WERI-Rb-1 (cell line): Measurements from ENCODE around the gene TSPAN16.

Experiments used
- DNase-seq: peaks from one replicate; pipeline ENCODE4 v3.0.0-alpha.2; 2020
- H3K27ac ChIP-seq: fragments of 250-450 bp; sonication (Bioruptor Pico); 2 replicates; pipeline ENCODE4 v1.5.1; 2020; ENCODE audit warnings: mild to moderate bottlenecking, moderate library complexity
- H3K27me3 ChIP-seq: fragments of 250-450 bp; sonication (Bioruptor Pico); 2 replicates; pipeline ENCODE4 v1.5.1; 2021; ENCODE audit warnings: mild to moderate bottlenecking, low read depth, moderate library complexity; ENCODE audit not compliant: insufficient read depth, severe bottlenecking
- H3K36me3 ChIP-seq: fragments of 250-450 bp; sonication (Bioruptor Pico); 2 replicates; pipeline ENCODE4 v1.5.1; 2020; ENCODE audit warnings: mild to moderate bottlenecking, moderate library complexity
- H3K4me3 ChIP-seq: 2 replicates; pipeline ENCODE4 v1.5.1; 2011; ENCODE audit warnings: low read depth, mild to moderate bottlenecking, control low read depth, low read length
- H3K9me3 ChIP-seq: fragments of 250-450 bp; sonication (Bioruptor Pico); 2 replicates; pipeline ENCODE4 v1.5.1; 2021; ENCODE audit warnings: mild to moderate bottlenecking, moderate library complexity; ENCODE audit not compliant: severe bottlenecking
- CTCF ChIP-seq: IDR thresholded peaks from 2 replicates; pipeline ENCODE4 v1.5.1; 2011; ENCODE audit warnings: low read depth, mild to moderate bottlenecking, control low read depth, inconsistent platforms, low read length

Gene TSPAN16

GRCh38 chr19:11291415-11291814 lies 4.5 kb upstream of the TSPAN16 start:
- Histone ChIP-seq H3K36me3 (no peaks in the 10 kb centered on the region), H3K27me3 (no peaks in the 10 kb centered on the region), H3K27ac (no peak overlapping the region), H3K4me3 (no peak overlapping the region), H3K9me3 (no peaks in the 10 kb centered on the region)
- no peak for DNase-seq
- TF ChIP-seq CTCF = no peak

- Histone ChIP-seq H3K36me3 (no peaks in the 10 kb centered on the region), H3K27ac (no peak overlapping the region), H3K27me3 (no peaks in the 10 kb centered on the region), H3K4me3 (no peak overlapping the region), H3K9me3 (no peaks in the 10 kb centered on the region)
- TF ChIP-seq CTCF = no peak
- no peak for DNase-seq
Observed at GRCh38 chr19:11291991-11292390, 4.0 kb upstream of the TSPAN16 start.

- Histone ChIP-seq H3K9me3 (no peaks in the 10 kb centered on the region), H3K36me3 (no peaks in the 10 kb centered on the region), H3K4me3 (peak overlapping the region; percentile 29), H3K27me3 (no peaks in the 10 kb centered on the region), H3K27ac (peak overlapping the region; percentile 27; the same call in 1 of the 2 replicates)
- peak; percentile 94 for TF ChIP-seq CTCF
- peak; percentile 95 for DNase-seq
Observed at GRCh38 chr19:11293433-11294389, 2.2 kb upstream of the TSPAN16 start.

GRCh38 chr19:11295180-11295579 lies 780 bp upstream of the TSPAN16 start:
- H3K36me3 ChIP-seq = no peaks in the 10 kb centered on the region
- DNase-seq = no peak
- H3K4me3 ChIP-seq = no peak overlapping the region
- H3K27me3 ChIP-seq = no peaks in the 10 kb centered on the region
- H3K9me3 ChIP-seq = no peaks in the 10 kb centered on the region
- no peak overlapping the region for H3K27ac ChIP-seq
- TF ChIP-seq CTCF = no peak

GRCh38 chr19:11296264-11296663 lies 304 bp downstream of the TSPAN16 start:
- Histone ChIP-seq H3K27me3 (no peaks in the 10 kb centered on the region), H3K27ac (no peak overlapping the region), H3K9me3 (peaks cover 4% of the 10 kb centered on the region), H3K36me3 (no peaks in the 10 kb centered on the region), H3K4me3 (no peak overlapping the region)
- no peak for DNase-seq
- no peak for TF ChIP-seq CTCF
